ENCODE data around the gene TMEM26. TPM values are rescaled to one million over a fixed set of nuclear protein-coding genes. Genes with fewer than 3 reads are reported as not detected.

Gene TMEM26
- total RNA-seq, 4 donors from 2014 or later = 0.13 to 0.29 (median 0.17) TPM; not detected in 1

DNA sequence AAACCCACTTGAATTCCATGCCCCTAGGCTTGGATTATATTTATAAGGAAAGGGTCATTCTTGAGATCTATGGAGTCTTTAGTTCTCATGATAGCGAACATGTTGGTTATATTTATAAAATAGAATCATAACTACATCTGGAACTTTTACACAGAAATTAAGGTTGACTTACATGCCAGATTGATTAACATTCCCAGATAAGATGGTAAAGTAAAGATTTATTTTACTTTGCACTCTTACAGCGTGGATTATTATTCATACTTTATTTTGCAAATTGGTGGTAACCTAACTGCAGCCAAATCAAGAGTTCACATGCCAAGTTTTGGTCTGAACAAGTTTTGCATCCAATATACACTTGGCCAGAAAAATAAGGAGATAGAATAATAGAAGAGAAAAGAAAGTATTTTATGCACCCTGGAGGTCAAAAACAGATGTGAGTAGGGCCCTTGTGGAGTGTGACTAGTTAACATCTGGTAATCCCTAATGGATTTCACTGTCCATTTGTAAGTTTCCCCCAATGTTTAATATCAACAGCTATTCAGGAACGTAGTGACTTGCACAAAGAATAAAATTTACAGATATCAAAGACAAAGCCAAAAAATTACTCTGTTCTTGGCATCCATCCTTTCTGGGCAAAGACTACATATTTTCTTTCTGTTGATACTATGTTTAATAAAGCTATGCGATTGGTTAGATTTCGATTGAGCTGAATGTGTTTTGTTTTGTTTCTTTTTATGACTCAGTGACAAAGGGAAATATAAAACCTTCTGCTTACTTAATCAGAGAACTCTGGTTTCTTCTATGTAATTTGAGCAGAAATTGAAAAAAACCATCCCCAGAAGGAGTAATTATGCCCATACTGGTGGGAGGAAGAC, 10.1 kb upstream of the TMEM26 start:
- TF ChIP-seq POLR2A (IDR thresholded peaks at IDR 0.05; ENCODE audit: low read depth) = no peak
- TF ChIP-seq POLR2AphosphoS5 (IDR thresholded peaks at IDR 0.05) = no peak
- no peak for TF ChIP-seq EP300 (IDR thresholded peaks at IDR 0.05)
- TF ChIP-seq, protein P1, sequence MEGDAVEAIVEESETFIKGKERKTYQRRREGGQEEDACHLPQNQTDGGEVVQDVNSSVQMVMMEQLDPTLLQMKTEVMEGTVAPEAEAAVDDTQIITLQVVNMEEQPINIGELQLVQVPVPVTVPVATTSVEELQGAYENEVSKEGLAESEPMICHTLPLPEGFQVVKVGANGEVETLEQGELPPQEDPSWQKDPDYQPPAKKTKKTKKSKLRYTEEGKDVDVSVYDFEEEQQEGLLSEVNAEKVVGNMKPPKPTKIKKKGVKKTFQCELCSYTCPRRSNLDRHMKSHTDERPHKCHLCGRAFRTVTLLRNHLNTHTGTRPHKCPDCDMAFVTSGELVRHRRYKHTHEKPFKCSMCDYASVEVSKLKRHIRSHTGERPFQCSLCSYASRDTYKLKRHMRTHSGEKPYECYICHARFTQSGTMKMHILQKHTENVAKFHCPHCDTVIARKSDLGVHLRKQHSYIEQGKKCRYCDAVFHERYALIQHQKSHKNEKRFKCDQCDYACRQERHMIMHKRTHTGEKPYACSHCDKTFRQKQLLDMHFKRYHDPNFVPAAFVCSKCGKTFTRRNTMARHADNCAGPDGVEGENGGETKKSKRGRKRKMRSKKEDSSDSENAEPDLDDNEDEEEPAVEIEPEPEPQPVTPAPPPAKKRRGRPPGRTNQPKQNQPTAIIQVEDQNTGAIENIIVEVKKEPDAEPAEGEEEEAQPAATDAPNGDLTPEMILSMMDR (IDR thresholded peaks at IDR 0.05) = no peak
- WGBS = 35% methylated on average over 5 of the region's 5 CpGs
- Histone ChIP-seq H3K9me3 (no peaks in the 10 kb centered on the region), H3K4me3 (no peak overlapping the region), H3K27ac (replicated peaks in 1 of 4) (no peak overlapping the region), H3K36me3 (no peaks in the 10 kb centered on the region), H3K27me3 (no peaks in the 10 kb centered on the region), H3K4me1 (peaks cover 0 to 18% (median 16%) of the 10 kb centered on the region in 4 donors)
- intact Hi-C loops (cut with DNase I) = no loop called here
- DNase-seq (ENCODE audit: extremely low spot score) = no peak

DNA sequence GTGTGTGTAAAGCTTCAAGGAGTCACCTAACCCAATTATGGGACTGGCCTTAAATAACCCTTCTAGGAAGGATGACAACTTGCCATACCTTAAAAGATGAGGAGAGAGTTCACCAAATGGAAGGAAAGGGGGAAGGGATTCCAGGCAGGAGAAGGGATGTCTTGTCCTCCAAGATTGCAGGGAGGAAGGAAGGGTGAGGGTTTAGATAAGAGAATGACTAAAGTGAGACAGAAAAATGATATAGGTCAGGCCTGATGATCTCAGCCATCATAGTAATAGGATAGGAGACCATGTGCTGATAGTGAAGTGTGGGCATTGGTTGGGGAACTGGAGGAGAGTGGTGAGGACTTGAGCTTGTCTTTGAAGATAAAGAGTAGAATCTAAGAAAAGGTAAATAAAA, 7.7 kb upstream of the TMEM26 start:
- TF ChIP-seq, protein P1 (IDR thresholded peaks at IDR 0.05) = no peak
- TF ChIP-seq POLR2AphosphoS5 (IDR thresholded peaks at IDR 0.05) (no peak), EP300 (IDR thresholded peaks at IDR 0.05) (no peak), POLR2A (IDR thresholded peaks at IDR 0.05; ENCODE audit: low read depth) (no peak)
- H3K27ac ChIP-seq (replicated peaks in 1 of 4) = no peak overlapping the region
- H3K4me3 ChIP-seq = no peak overlapping the region
- no peaks in the 10 kb centered on the region for H3K36me3 ChIP-seq
- peaks cover 0 to 18% (median 16%) of the 10 kb centered on the region in 4 donors for H3K4me1 ChIP-seq
- H3K27me3 ChIP-seq = no peaks in the 10 kb centered on the region
- DNase-seq (ENCODE audit: extremely low spot score) = no peak
- no peaks in the 10 kb centered on the region for H3K9me3 ChIP-seq
- intact Hi-C loops (cut with DNase I) = no loop called here

DNA sequence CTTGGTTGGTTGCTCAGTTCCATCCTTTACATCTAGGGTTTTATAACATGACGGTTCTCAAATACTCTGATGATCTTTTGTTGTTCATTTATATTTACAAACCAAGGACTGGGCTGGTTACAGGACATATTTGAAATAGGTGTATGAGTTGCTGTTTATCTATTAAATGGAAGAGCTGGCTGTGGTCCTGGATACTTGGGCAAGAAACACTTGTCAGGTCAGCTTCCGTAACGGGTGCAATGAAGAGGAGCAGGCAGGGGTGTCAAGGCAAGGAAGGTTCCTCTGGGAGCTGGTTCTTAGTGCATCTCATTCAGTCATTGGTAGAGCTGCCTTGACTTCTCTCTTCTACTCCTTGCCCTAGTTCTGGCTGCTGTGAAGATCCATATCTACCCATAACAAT, 4.8 kb upstream of the TMEM26 start:
- Histone ChIP-seq H3K27me3 (peaks cover 0 to 16% (median 0%) of the 10 kb centered on the region in 4 donors), H3K4me3 (no peak overlapping the region), H3K4me1 (peaks cover 5 to 13% (median 11%) of the 10 kb centered on the region in 4 donors), H3K9me3 (no peaks in the 10 kb centered on the region), H3K36me3 (no peaks in the 10 kb centered on the region), H3K27ac (replicated peaks in 1 of 4) (no peak overlapping the region)
- DNase-seq (ENCODE audit: extremely low spot score) = no peak
- 98% methylated on average over 3 of the region's 3 CpGs for WGBS
- intact Hi-C loops (cut with DNase I) = no loop called here
- TF ChIP-seq POLR2A (IDR thresholded peaks at IDR 0.05; ENCODE audit: low read depth) (no peak), EP300 (IDR thresholded peaks at IDR 0.05) (no peak), POLR2AphosphoS5 (IDR thresholded peaks at IDR 0.05) (no peak)
- TF ChIP-seq, protein P1 (IDR thresholded peaks at IDR 0.05) = no peak

DNA sequence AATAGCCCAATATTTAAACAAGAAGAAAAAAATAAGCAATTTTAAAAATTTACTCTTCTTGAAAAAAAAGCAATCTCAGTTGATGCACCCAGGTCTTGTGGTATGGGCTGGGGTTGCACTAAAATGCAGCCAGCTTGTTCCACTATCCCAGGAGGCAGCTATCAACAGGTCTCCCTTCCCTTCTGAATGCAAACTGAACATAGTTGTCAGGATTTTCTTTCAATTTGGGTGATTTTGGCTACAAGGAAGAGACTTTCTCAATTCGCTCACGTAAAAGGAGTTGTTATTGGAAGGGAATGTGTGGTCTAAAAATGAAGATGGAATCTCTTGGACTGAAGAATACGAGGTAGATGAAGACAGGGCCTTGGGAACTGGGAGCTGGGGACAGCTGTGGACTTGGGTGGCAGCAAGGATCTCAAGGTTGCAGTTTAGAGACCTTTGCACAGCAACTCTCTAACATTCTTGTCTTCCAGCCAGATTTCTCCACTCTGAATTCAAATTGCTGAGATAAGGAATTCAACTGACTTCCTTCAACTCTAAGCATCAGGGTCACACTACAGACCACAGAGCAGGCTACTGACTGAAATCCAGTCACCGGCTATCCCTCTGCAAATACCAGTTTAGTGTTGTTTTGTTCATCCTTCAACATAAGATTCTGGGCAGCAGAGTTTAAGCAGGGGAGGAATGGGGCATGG, 3.1 kb upstream of the TMEM26 start:
- Histone ChIP-seq H3K27me3 (peaks cover 0 to 28% (median 0%) of the 10 kb centered on the region in 4 donors), H3K9me3 (no peaks in the 10 kb centered on the region), H3K4me3 (no peak overlapping the region), H3K4me1 (peaks cover 11 to 21% (median 18%) of the 10 kb centered on the region in 4 donors), H3K36me3 (no peaks in the 10 kb centered on the region), H3K27ac (replicated peaks in 1 of 4) (no peak overlapping the region)
- intact Hi-C loops (cut with DNase I) = no loop called here
- WGBS = 86% methylated on average over 4 of the region's 4 CpGs
- DNase-seq (ENCODE audit: extremely low spot score) = no peak
- TF ChIP-seq POLR2A (IDR thresholded peaks at IDR 0.05; ENCODE audit: low read depth) (no peak), POLR2AphosphoS5 (IDR thresholded peaks at IDR 0.05) (no peak), EP300 (IDR thresholded peaks at IDR 0.05) (no peak)
- TF ChIP-seq, protein P1 (IDR thresholded peaks at IDR 0.05) = no peak

Measured in esophagus muscularis mucosa (tissue), 4 donors.